Fibroblast of pulmonary artery (primary cell): ENCODE results near the gene MTMR2.
A peak's percentile ranks its signal among the peaks of the same experiment; 100 is the strongest.

ENCODE experiments used
- DNase-seq: peaks from one replicate; pipeline ENCODE4 v3.0.0-alpha.2; 2010; ENCODE audit warnings: low read depth
- H3K4me3 ChIP-seq: replicated peaks from 2 replicates; pipeline ENCODE4 v1.5.1; 2011; ENCODE audit warnings: low read depth, mild to moderate bottlenecking, control low read depth, low read length, moderate library complexity
- TF ChIP-seq, protein P1 (sequence below): IDR thresholded peaks from 2 replicates; pipeline ENCODE4 v1.5.1; 2011; ENCODE audit warnings: mild to moderate bottlenecking, control low read depth, low read length, inconsistent platforms; ENCODE audit errors: missing control alignments

Gene MTMR2

DNA sequence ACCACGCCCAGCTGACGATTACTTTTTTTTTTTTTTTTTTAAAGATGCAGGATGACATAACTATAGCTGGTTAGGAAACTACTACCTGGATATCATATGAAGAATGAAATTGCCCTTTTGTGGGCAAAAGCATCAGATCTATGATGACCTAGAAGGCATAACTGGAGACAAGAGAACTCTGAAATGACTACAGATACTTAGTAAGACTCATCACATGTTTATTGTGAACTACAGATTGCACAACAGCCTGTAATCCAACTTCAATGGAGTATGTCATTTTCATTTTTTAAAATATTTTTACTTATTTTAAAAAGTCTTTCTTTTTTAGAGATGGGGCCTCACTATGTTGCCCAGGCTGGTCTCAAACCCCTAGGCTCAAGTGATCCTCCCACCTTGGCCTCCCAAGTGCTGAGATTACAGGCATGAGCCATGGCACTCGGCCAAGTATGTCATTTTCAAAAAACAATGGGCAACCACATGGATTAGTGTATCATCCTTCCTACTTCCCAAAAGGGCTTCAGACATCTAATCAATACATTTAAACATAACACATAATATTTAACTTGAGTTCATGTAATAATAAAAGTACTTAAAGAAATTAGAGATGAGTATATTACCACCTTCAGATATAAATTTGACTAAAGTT is 3.3 kb downstream of the MTMR2 start:
- TF ChIP-seq, protein P1, sequence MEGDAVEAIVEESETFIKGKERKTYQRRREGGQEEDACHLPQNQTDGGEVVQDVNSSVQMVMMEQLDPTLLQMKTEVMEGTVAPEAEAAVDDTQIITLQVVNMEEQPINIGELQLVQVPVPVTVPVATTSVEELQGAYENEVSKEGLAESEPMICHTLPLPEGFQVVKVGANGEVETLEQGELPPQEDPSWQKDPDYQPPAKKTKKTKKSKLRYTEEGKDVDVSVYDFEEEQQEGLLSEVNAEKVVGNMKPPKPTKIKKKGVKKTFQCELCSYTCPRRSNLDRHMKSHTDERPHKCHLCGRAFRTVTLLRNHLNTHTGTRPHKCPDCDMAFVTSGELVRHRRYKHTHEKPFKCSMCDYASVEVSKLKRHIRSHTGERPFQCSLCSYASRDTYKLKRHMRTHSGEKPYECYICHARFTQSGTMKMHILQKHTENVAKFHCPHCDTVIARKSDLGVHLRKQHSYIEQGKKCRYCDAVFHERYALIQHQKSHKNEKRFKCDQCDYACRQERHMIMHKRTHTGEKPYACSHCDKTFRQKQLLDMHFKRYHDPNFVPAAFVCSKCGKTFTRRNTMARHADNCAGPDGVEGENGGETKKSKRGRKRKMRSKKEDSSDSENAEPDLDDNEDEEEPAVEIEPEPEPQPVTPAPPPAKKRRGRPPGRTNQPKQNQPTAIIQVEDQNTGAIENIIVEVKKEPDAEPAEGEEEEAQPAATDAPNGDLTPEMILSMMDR: no peak
- peak; percentile 56 for DNase-seq
- no peak overlapping the region for H3K4me3 ChIP-seq

DNA sequence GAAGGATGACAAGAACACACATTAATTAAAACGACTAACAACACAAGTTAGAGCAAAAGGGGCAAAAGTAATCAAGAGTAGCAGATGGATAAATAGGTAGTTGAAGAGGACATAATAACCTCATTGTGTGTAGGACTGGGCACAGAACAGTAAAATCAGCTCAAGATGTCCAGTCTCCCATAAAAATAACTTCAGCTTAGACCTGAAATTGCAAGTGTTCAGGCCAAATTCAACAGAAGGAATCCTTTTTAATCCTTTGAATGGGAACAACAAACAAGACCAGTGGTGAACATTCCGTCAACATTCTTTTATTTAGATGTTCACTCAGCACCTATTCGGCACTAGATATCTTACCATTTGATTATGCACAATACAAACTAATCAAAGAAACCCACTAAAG is 4.4 kb downstream of the MTMR2 start:
- no peak for DNase-seq
- H3K4me3 ChIP-seq: no peak overlapping the region
- TF ChIP-seq, protein P1: no peak

DNA sequence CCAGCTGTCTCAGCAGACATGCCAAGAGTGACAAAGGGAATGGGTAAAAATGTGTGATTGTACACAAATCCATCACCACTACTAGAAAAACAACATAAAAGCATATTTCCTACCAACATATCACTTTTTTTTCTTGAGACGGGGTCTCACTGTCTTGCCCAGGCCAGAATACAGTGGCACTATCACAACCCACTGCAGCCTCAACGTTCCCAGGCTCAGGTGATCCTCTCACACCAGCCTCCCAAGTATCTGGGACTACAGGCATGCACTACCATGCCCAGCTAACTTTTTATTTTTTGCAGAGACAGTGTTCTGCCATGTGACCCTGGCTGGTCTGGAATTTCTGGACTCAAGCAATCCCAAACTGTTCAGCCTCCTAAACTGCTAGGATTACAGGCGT is 5.2 kb downstream of the MTMR2 start:
- DNase-seq: no peak
- TF ChIP-seq, protein P1: no peak
- no peak overlapping the region for H3K4me3 ChIP-seq

DNA sequence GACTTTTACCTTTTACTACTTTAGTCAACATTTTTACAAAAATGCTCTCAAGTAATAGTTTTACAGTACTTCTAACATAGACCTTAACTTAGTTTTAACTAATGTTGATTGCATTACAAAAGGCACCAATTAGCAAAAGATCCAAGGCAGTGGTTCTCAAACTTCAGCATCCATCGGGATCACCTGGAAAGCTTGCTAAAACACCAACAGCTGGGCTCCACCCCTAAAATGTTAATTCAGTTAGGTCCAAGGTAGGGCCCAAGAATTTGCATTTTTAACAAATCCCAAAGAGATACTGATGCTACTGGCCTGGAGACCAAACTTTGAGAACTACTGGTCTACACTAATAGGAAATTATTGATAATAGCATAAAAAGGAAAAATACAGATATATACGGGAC is 5.9 kb downstream of the MTMR2 start:
- no peak for DNase-seq
- TF ChIP-seq, protein P1: no peak
- no peak overlapping the region for H3K4me3 ChIP-seq

DNA sequence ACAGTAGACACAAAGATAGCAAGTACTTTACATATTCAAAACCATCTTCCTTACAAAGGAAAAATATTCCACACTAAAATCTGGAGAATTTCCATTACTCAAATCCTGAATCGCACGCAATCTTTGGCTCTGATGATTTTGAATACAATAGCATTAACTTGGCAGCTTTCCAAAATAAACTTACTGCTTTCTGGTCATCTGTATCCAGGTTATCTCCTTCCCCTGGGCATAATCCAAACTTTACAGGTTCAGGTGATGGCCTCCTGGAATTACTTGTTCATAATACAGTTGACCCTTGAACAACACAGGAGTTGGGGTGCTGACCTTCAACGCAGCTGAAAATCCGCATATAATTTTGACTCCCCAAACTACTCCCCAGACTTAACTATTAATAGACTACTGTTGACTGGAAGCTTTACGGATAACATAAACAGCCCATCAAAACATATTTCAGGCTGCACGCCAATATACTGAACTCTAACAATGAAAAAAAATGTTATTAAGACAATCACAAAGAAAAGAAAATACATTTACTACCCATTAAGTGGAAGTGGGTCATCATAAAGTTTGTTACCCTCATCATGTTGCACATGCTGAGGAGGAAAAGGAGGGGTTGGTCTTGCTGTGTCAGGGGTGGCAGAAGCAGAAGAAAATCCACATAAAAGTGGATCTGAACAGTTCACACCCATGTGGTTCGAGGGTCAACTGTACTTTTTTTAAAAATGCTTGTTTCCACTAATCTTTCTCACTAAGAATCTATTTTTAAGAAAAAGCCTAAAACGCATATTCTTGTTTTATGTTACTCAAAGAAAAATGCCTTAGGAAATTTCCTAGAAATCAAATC is 6.5 kb downstream of the MTMR2 start:
- TF ChIP-seq, protein P1: no peak
- DNase-seq: peak; percentile 91
- no peak overlapping the region for H3K4me3 ChIP-seq

DNA sequence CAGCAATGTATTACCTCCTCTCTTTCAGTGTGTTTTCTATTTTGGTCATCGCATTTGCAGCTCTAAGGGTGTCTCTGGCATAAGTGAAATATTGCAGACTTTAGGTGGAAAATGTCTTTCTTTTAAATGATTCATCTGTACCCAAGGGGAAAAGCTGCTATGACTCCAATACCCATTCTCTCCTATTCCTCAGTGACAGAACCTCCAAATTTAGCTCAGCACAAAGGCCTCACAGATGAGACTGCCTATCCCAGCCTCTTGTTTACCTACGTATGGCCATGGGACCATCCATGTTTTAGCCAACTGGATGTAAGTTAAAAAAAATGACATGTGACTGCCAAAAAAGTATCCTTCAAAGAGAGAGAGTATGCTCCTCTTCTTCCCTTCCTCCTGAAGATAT is 7.9 kb downstream of the MTMR2 start:
- no peak for DNase-seq
- H3K4me3 ChIP-seq: no peak overlapping the region
- TF ChIP-seq, protein P1: no peak

DNA sequence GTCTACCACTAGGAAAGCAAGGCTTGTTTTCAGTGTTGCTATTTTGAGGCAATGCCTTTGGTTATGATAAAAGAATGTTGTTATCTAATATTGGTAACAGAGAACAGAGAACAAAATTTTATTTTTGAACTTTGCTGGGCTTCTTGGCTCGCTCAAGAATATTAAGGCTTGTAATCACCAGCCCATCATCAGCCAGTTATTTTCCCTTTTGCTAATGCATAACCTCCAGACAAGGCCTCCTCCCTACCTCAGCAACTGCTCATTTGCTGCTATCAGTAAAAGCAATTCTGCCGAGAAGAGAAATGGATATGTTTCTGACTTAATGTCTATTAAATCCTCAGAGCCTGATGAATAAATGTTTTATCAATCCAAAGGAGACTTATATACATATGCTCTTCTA is 8.9 kb downstream of the MTMR2 start:
- no peak overlapping the region for H3K4me3 ChIP-seq
- TF ChIP-seq, protein P1: no peak
- peak; percentile 44 for DNase-seq
